ENCODE data around the gene DGKB. TPM values are rescaled to one million over a fixed set of nuclear protein-coding genes. Genes with fewer than 3 reads are reported as not detected.

DGKB gene
- total RNA-seq, 1 experiment from 2014 or later, result 1.9 TPM

GRCh38 chr7:14602851-14603250 is 299.7 kb downstream of the DGKB start:
- DNase-seq (ENCODE audit: low spot score) (no peak), ATAC-seq (no peak)
- CTCF ChIA-PET, result no interaction called here
- POLR2A ChIA-PET, result no interaction called here
- Mint-ChIP-seq H3K9me3 (peaks cover 5% of the 10 kb centered on the region; the same call in 1 of the 2 replicates), H3K4me3 (no peak overlapping the region), H3K27ac (no peak overlapping the region), H3K27me3 (ENCODE audit: low read depth) (no peaks in the 10 kb centered on the region), H3K36me3 (no peaks in the 10 kb centered on the region), H3K4me1 (0 out of 2 replicates have a peak, but pooled peaks cover 2% of the 10 kb centered on the region)
- TF ChIP-seq GTF2I (CRISPR knock-in tag; conservative IDR thresholded peaks at IDR 0.05) (no peak), NR1H2 (CRISPR knock-in tag; IDR thresholded peaks at IDR 0.05) (no peak), ZBTB21 (CRISPR knock-in tag; IDR thresholded peaks at IDR 0.05; ENCODE audit: borderline replicate concordance) (no peak), FOXP1 (CRISPR knock-in tag; IDR thresholded peaks at IDR 0.05; ENCODE audit: borderline replicate concordance) (no peak), FOXP4 (CRISPR knock-in tag; IDR thresholded peaks at IDR 0.05) (no peak), ZNF423 (CRISPR knock-in tag; IDR thresholded peaks at IDR 0.05) (no peak), NR3C1 (CRISPR knock-in tag; conservative IDR thresholded peaks at IDR 0.05; ENCODE audit: low read depth) (no peak), GRHL2 (CRISPR knock-in tag; IDR thresholded peaks at IDR 0.05; ENCODE audit: insufficient replicate concordance, severe bottlenecking) (no peak), MYBL2 (CRISPR knock-in tag; IDR thresholded peaks at IDR 0.05) (no peak), ZNF317 (CRISPR knock-in tag; IDR thresholded peaks at IDR 0.05; ENCODE audit: borderline replicate concordance, low read depth) (no peak), GABPB1 (CRISPR knock-in tag; IDR thresholded peaks at IDR 0.05) (no peak), E2F4 (CRISPR knock-in tag; IDR thresholded peaks at IDR 0.05; ENCODE audit: borderline replicate concordance, low read depth) (no peak), STAT6 (CRISPR knock-in tag; conservative IDR thresholded peaks at IDR 0.05; ENCODE audit: low read depth) (no peak), MXD4 (CRISPR knock-in tag; IDR thresholded peaks at IDR 0.05; ENCODE audit: borderline replicate concordance) (no peak), KAT7 (CRISPR knock-in tag; IDR thresholded peaks at IDR 0.05; ENCODE audit: borderline replicate concordance) (no peak), TEAD4 (CRISPR knock-in tag; IDR thresholded peaks at IDR 0.05) (no peak), ZNF512 (CRISPR knock-in tag; IDR thresholded peaks at IDR 0.05; ENCODE audit: borderline replicate concordance) (no peak), JUN (CRISPR knock-in tag; IDR thresholded peaks at IDR 0.05) (no peak)

- ChIA-PET POLR2A (no interaction called here), CTCF (no interaction called here)
- Mint-ChIP-seq H3K9me3 (peaks cover 5% of the 10 kb centered on the region; the same call in 1 of the 2 replicates), H3K4me1 (no peaks in the 10 kb centered on the region), H3K27ac (no peak overlapping the region), H3K27me3 (ENCODE audit: low read depth) (no peaks in the 10 kb centered on the region), H3K4me3 (no peak overlapping the region), H3K36me3 (no peaks in the 10 kb centered on the region)
- peak; percentile 39; the same call in 1 of the 2 replicates for ATAC-seq
- DNase-seq (ENCODE audit: low spot score), result no peak
- TF ChIP-seq MYBL2 (CRISPR knock-in tag; IDR thresholded peaks at IDR 0.05), result no peak
- no peak for TF ChIP-seq MXD4 (CRISPR knock-in tag; IDR thresholded peaks at IDR 0.05; ENCODE audit: borderline replicate concordance)
- no peak for TF ChIP-seq ZNF416 (CRISPR knock-in tag; IDR thresholded peaks at IDR 0.05)
- no peak for TF ChIP-seq GABPB1 (CRISPR knock-in tag; IDR thresholded peaks at IDR 0.05)
- TF ChIP-seq SMAD4 (CRISPR knock-in tag; IDR thresholded peaks at IDR 0.05), result no peak
- no peak for TF ChIP-seq STAT6 (CRISPR knock-in tag; conservative IDR thresholded peaks at IDR 0.05; ENCODE audit: low read depth)
- no peak for TF ChIP-seq ZNF396 (CRISPR knock-in tag; IDR thresholded peaks at IDR 0.05; ENCODE audit: borderline replicate concordance)
- TF ChIP-seq TEAD4 (CRISPR knock-in tag; IDR thresholded peaks at IDR 0.05), result no peak
- TF ChIP-seq EMX1 (CRISPR knock-in tag; IDR thresholded peaks at IDR 0.05), result no peak
- TF ChIP-seq TCF7 (CRISPR knock-in tag; IDR thresholded peaks at IDR 0.05; ENCODE audit: low read depth), result no peak
- TF ChIP-seq ESRRA (CRISPR knock-in tag; IDR thresholded peaks at IDR 0.05; ENCODE audit: borderline replicate concordance), result no peak
- no peak for TF ChIP-seq GTF2I (CRISPR knock-in tag; conservative IDR thresholded peaks at IDR 0.05)
Measured at GRCh38 chr7:14600766-14601367, 301.7 kb downstream of the DGKB start.
